Left cardiac atrium (tissue), 4 donors: Measurements from ENCODE around the gene SERINC3. TPM values are rescaled to one million over a fixed set of nuclear protein-coding genes. Genes with fewer than 3 reads are reported as not detected.
A peak's percentile ranks its signal among the peaks of the same experiment; 100 is the strongest.

Experiments
- ATAC-seq, 2 donors: fragments of 200-7000 bp; cut with Tn5 transposase; one replicate each; pipeline ENCODE4 v1.9.1; 2020; ENCODE audit warnings: mild to moderate bottlenecking in 2 of 2, moderate library complexity in 2 of 2
- DNase-seq: peaks from one replicate; pipeline ENCODE4 v3.0.0-alpha.2; 2020
- intact Hi-C, 2 donors: fragments of 100-400 bp; cut with DNase I; formaldehyde crosslinking; loops; one replicate each; pipeline versions ENCODE4 v1.14.1 to v1.15.1; 2022 to 2023
- total RNA-seq, 2 donors: library from RNA; stranded (reverse); fragmentation: NEBNext Ultra II Directional; extraction: Animal tissue kit (Norgen Biotek cat#: 25700); gene quantifications; one replicate each; pipeline ENCODE4 v1.2.1, GENCODE V29; 2021
- donor health status: DM: no; HTN: yes; CAD: no.
- donor health status: DM: no; HTN: yes; CAD: no; lungs with severe emphysema.
- donor health status: DM: yes; HTN: yes; CAD: no.
- donor health status: Dilated cardiomyopathy.

The SERINC3 gene
- total RNA-seq, 2 donors from 2014 or later, result 83.9 to 92.8 TPM

GRCh38 chr20:44497761-44498160, 24.1 kb downstream of the SERINC3 start:
- ATAC-seq (no peak), DNase-seq (no peak)
- intact Hi-C loops, result no loop called here

DNA sequence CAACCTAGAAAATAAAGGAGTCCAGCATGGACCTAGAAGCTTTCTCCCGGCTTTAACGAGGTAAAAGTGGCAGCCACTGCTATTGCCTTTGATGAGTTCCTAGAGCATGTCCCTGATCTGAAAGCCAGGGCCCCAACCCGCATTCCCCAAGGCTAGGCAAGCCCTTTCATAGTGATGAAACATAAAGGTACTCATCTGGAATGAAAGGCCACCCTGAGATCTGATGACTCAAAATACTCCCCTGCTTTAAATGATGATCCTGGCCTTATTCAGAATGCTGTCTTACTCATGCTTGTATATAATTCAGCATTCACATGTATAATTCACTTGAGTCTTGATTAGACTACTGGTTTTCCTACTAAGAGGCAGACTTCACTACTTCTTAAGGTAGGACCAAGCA, 24.9 kb downstream of the SERINC3 start:
- intact Hi-C loops, result no loop called here
- ATAC-seq (peak in 1 of 2 donors; percentile 13), DNase-seq (no peak)

DNA sequence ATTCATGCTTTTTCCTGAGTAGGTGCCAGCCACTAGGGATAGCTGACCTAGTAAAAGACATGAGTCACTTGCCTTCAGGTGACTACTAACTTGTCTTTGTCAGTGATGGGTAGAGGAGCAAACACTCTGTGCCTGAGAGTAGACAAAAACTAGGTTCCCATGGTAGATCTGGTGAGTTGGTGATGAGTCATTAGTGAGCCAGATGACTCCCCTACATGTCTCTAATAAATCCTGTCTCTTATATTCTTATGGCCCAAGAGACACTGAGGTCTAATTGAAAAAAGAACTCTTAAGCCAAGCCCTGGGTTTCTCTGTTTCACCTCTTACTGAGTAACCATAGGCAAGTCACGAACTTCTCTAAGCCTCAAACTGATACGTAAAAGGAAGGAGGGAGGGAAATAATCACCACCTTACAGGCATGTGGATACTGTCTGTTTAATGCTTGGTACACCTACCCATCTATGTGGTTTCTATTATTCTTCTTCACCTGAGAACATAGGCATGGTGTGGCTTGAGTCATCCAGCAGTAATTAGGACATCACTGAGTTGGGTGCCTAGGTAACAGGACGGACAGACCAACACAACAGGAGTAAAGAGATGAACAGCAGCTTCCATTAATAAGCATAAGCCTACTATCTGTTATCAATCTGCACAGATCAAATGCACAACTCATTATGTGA, 25.9 kb downstream of the SERINC3 start:
- DNase-seq, result no peak
- intact Hi-C loops, result no loop called here
- peak in 1 of 2 donors; percentile 53 for ATAC-seq

GRCh38 chr20:44495257-44495656, 26.6 kb downstream of the SERINC3 start:
- intact Hi-C loops, result no loop called here
- ATAC-seq, result no peak
- DNase-seq, result no peak

GRCh38 chr20:44494681-44495080, 27.2 kb downstream of the SERINC3 start:
- intact Hi-C loops, result no loop called here
- no peak for DNase-seq
- ATAC-seq, result no peak

DNA sequence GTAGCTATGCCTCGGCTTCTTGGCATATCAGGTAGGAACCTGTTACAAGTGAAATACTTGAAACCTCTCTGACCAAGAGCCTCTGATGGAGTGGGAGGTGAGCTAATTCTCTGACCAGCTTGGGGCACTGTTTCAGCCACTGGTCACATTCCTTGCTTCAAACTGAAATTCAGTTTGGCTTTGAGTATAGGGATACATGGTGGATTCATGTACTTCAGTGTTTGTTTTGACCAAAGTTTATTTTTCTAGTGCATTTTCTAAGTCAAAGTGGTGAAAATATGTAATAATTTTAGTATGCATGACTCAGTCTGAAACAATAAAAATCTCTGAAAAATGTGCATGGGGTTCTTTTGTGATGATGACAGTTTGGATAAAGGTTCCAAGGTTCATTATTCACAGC, 27.6 kb downstream of the SERINC3 start:
- DNase-seq, result no peak
- ATAC-seq, result no peak
- intact Hi-C loops, result no loop called here

DNA sequence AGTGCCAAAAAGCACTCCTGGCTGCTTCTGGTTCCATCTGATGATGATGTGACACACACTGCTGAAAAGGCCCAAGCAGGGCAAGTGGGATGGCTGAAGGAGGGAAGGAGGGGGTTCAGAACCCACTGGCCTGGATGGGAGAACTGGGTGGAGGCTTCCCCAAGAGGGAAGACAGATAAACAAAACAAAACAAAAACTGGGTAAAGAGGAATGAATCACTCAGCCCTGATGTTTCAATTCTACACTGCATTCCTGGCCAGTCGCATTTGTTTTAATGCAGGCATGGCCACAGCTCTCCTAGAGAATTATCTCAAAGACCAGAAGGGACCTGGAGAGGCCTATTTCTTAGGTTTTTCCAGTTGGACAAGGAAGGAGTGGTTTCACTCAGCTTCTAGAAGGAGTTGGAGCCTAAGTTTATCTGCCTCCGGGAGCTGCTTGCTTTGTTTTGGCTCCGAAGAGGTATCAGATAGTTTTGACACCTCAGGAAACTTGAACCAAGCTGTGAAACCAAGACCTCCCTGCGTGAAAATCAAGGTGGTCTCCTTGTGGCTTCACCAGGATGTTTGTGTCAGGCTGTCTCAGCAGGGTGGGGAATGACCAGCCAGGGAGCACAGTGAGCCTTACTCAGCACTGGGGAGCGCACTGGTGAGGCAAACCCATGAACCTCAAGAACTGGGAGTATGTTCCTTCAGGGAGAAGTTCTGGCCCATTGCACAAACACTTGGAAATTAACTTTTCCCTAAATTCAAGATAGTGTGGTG, 30.1 kb downstream of the SERINC3 start:
- ATAC-seq, result peak in 1 of 2 donors; percentile 51
- no peak for DNase-seq
- intact Hi-C loops, result no loop called here

DNA sequence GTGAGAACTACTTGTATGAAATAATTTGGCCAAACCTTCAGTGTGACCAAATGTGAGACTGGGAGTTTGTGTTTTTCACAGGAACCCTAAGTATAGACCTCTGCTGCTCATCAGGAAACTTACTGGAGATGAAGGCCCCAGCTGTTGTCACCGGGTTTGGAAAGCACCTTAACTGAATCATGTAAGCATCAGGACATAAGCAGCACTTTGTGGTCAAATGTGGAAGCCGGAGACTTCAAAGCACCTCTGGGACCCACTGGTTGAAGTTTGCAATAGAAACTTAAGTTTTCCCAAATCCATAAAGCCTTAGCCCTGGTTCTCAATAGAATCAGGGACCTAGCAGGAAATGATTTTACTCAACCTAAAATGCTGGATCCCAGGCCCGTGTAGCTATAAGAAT, 31.9 kb downstream of the SERINC3 start:
- intact Hi-C loops, result no loop called here
- ATAC-seq (no peak), DNase-seq (no peak)

- intact Hi-C loops, result no loop called here
- ATAC-seq (no peak), DNase-seq (no peak)
These were observed 32.6 kb downstream of the SERINC3 start for GRCh38 chr20:44489223-44489622.

DNA sequence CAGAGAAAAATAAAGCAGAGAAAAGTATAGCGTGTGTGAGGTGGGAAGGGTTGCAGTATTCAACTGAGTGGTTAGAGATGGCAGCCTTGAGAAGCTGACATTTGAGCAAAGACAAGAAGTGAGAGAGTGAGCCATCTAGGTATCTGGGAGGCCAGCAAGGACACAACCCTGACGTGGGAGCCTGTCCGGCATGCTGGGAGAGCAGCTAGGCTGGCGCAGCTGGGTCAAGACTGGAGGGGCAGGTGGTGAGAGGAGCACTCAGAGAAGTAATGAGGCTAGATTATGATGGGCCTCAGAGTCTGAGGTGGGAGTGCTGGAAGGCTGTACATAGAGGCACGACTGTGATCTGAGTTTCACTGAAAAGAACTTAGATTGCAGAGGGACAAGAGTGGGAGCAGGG, 33.3 kb downstream of the SERINC3 start:
- DNase-seq (no peak), ATAC-seq (no peak)
- intact Hi-C loops, result no loop called here

GRCh38 chr20:44485830-44486198, 36.1 kb downstream of the SERINC3 start:
- peak in 1 of 2 donors; percentile 44 for ATAC-seq
- DNase-seq, result no peak
- intact Hi-C loops, result no loop called here

DNA sequence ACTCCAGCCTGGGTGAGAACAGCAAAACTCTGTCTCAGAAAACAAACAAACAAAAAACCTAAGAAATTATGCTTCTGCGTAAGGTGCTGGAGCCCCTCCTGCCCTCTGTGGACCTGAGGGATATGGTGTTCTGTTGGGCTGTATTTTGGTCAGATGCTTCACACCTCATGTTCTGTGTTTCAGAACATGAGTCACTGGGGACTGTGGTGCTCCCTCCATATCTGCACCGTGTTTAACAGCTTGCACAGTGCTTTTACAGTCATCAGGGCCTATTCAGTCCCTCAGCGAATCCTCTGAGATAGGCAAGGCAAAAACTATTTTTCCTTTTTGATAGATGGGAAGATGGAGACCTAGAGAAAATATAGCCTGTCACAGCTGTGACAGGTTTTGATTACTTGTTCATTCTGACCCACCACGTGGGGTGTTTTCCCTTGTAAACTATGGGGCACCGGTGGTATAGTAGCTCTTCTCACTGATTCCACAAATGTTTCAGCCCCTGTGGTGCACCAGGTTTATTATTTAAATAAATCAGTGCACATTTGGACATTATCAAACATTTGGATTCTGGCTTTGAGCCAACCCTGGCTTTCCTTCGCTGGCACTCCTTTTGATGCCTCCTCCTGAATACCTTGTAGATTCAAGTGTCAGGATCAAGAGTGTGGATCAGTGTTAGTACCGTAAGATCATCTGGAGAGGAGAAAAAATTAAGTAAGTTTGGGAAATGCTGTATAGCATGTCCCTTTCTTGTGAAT, 36.6 kb downstream of the SERINC3 start:
- DNase-seq (no peak), ATAC-seq (peak in 1 of 2 donors; percentile 44)
- intact Hi-C loops, result no loop called here

GRCh38 chr20:44483112-44483511, 38.8 kb downstream of the SERINC3 start:
- intact Hi-C loops, result no loop called here
- DNase-seq, result no peak
- ATAC-seq, result no peak

DNA sequence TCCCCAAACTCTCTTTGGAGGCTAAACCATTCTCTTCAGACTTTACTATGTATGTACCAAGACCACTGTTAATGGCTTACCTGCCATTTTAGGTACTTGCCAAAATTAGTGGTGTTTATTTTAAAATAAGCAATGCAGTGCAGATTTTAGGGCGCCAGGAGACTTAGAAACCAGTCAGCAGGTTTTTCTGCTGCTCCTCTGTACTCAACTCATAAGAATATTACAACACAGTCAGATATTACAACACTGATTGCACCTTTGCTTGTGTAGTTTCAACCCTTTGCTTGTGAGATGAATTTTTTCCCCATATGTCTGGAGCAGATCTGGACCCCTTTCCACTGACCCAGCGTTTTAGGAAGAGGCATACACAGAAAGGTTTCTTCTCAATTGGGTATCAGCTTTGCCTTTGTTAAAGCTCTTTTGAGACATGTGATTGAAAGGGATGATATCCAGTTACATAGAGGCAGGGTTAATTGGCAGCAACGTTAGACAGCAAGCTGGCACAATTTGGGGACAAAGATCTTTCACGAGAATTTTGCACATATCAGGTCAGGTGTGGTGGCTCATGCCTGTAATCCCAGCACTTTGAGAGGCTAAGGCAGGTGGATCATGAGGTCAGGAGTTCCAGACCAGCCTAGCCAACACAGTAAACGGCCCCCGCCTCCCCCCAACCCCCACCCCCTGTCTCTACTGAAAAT, 40.0 kb downstream of the SERINC3 start:
- ATAC-seq (no peak), DNase-seq (no peak)
- intact Hi-C loops, result no loop called here

DNA sequence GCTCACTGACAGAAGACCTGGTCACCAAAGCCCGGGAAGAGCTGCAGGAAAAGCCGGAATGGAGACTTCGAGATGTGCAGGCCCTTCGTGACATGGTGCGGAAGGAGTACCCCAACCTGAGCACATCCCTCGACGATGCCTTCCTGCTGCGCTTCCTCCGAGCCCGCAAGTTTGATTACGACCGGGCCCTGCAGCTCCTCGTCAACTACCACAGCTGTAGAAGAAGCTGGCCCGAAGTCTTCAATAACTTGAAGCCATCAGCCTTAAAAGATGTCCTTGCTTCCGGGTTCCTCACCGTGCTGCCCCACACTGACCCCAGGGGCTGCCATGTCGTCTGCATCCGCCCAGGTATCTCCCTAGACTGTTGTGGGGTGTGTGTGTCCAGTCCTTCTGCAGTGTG, 41.8 kb downstream of the SERINC3 start:
- intact Hi-C loops, result no loop called here
- ATAC-seq, result no peak
- DNase-seq, result no peak

DNA sequence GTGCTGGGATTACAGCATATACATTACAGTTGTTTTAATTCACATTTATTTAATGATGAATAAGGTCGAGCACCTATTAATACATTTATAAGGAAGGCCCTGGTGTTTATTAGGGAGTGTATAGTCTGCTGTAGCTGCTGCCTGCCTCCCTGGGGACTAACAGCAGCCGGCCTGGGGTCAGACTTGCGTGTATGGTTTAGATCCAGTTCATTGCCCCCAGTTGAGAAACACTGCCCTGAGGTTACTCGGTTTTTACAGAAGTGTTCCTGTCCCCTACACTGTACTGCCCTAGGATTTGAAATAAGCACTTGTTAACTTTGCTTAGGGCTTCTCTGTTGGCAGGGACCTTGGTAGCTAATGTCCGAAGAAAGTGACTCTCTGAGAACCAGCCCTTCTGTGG, 42.2 kb downstream of the SERINC3 start:
- DNase-seq, result no peak
- intact Hi-C loops, result loop anchor here in 1 of 2 donors (10.0 kb wide), 1 partner anchor 265 kb away; the partner anchor contains the start of gene OSER1
- no peak for ATAC-seq

DNA sequence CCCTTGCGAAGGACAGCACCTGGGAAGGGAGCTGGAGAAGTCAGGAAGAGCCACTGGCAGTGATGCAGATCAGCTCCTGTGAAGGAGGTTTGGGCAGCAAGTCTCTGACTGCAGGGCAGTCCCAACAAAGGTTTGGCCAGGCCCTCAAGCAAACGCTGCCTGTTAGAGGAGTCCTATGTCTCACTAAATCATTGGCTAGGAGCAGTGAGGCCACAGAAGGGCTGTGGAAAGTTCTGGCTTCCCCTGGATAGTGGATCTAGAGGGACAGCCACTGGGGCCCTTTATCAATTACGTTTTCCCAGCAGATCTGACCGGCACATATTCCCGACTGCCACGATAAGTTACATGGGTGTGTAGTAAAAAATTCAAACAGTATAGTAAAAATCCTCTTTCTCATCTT, 43.7 kb downstream of the SERINC3 start:
- intact Hi-C loops, result loop anchor here in 1 of 2 donors (10.0 kb wide), 1 partner anchor 263 kb away; the partner anchor contains the start of gene OSER1
- no peak for ATAC-seq
- DNase-seq, result no peak

- no peak for ATAC-seq
These were observed 44.7 kb downstream of the SERINC3 start for GRCh38 chr20:44477151-44477550.

More at GRCh38 chr20:44477151-44477550, 44.7 kb downstream of the SERINC3 start:
- intact Hi-C loops, result loop anchor here in 1 of 2 donors (10.0 kb wide), 1 partner anchor 262 kb away; the partner anchor contains the start of gene OSER1
- DNase-seq, result no peak
